Activated T-helper 2 cell treated with anti-CD3 and anti-CD28 coated beads, Interferon-gamma antibody, Interleukin-2, Interleukin-4, amounts not matched to agents 10 μg/mL and 5 μg/mL and 100 μg/mL, durations not matched to agents 14 hours and 24 hours and 36 hours (primary cell): Measurements from ENCODE around the gene EDA. TPM values are rescaled to one million over a fixed set of nuclear protein-coding genes. Genes with fewer than 3 reads are reported as not detected.

ENCODE experiments used
- DNase-seq: peaks from one replicate; pipeline ENCODE4 v3.0.0; 2021; ENCODE audit warnings: low spot score
- H3K27ac Mint-ChIP-seq: one replicate; pipeline ENCODE4 v1.8.0; 2021; ENCODE audit warnings: mixed read lengths
- H3K27me3 Mint-ChIP-seq: one replicate; pipeline ENCODE4 v1.8.0; 2021; ENCODE audit warnings: low read depth, mixed read lengths
- H3K36me3 Mint-ChIP-seq: one replicate; pipeline ENCODE4 v1.8.0; 2021; ENCODE audit warnings: low read depth, mixed read lengths
- H3K4me1 Mint-ChIP-seq: one replicate; pipeline ENCODE4 v1.8.0; 2021; ENCODE audit warnings: low read depth, mixed read lengths
- H3K4me3 Mint-ChIP-seq: one replicate; pipeline ENCODE4 v1.8.0; 2021; ENCODE audit warnings: low read depth, mild to moderate bottlenecking, moderate library complexity, mixed read lengths
- H3K9me3 Mint-ChIP-seq: one replicate; pipeline ENCODE4 v1.8.0; 2021; ENCODE audit warnings: mixed read lengths
- intact Hi-C: fragments of 100-400 bp; cut with micrococcal nuclease; formaldehyde crosslinking; loops from one replicate; pipeline ENCODE4 v1.15.1; 2023
- total RNA-seq: library from RNA; stranded (reverse); gene quantifications from 2 replicates; pipeline ENCODE4 v1.2.3, GENCODE V29; 2022

EDA gene
- total RNA-seq, 1 donor from 2014 or later = 0.57 TPM

- Mint-ChIP-seq H3K9me3 (no peaks in the 10 kb centered on the region), H3K36me3 (no peaks in the 10 kb centered on the region), H3K4me3 (no peak overlapping the region), H3K4me1 (no peaks in the 10 kb centered on the region), H3K27me3 (peaks cover 1% of the 10 kb centered on the region), H3K27ac (no peak overlapping the region)
- intact Hi-C loops = no loop called here
- no peak for DNase-seq
These were observed 464.0 kb downstream of the EDA start for GRCh38 chrX:70079870-70080269.

DNA sequence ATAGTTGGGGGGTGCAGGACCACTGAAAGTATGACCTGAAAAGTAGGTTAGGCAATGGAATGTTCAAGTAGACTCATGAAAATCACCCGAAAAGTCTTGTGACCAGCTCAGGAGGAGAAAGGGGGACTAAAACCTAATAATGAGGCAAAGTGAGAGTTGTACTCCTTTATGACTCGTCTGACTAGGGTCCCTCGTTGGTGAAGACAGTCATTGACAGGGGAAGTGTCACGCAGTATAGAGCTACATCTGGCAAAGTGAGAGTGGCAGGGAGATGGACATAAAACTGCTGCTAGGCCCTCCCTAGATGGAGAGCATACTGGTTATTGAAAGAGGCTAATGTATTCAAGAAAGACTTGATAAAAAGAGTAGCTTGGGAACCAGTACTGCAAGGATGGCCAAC is 466.8 kb downstream of the EDA start:
- H3K27ac Mint-ChIP-seq = no peak overlapping the region

DNA sequence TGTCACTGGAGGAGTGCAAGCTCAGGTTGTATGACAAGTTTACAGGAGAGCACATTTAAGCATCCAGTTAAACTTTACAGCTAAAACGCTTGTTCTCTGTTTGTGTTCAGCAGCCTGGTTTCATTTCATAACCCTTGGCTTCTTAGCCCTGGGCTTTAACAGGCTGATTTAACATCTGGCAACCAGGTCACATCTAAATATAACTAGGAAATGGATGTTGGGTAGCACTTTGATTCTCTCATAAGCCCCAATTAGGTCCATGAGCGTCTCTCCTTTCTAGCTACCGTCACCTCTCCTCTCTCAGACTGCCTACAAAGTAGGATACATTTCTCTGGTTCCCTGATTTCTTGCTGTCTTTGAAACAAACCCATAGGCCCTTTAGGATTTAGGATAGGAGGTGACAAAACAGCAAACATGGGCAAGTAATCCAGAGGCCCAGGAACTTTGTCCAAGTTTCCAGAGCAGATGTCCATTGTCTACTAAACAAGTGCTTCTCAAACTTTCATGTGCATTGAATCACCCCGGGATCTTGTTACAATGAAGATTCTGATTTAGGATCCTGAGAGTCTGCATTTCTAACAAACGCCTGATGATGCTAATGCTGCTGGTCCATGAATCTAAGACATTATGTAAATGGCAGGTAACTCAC is 468.8 kb downstream of the EDA start:
- Mint-ChIP-seq H3K27ac (no peak overlapping the region), H3K27me3 (no peaks in the 10 kb centered on the region), H3K36me3 (no peaks in the 10 kb centered on the region), H3K4me3 (no peak overlapping the region), H3K9me3 (no peaks in the 10 kb centered on the region), H3K4me1 (no peaks in the 10 kb centered on the region)
- intact Hi-C loops = no loop called here
- no peak for DNase-seq

More for the DNA sequence above, 466.8 kb downstream of the EDA start:
- Mint-ChIP-seq H3K27me3 (peaks cover 1% of the 10 kb centered on the region), H3K4me3 (no peak overlapping the region), H3K9me3 (no peaks in the 10 kb centered on the region), H3K4me1 (no peaks in the 10 kb centered on the region), H3K36me3 (no peaks in the 10 kb centered on the region)
- DNase-seq = no peak
- intact Hi-C loops = no loop called here

- H3K27ac Mint-ChIP-seq = no peak overlapping the region
- intact Hi-C loops = no loop called here
- H3K36me3 Mint-ChIP-seq = no peaks in the 10 kb centered on the region
- H3K9me3 Mint-ChIP-seq = no peaks in the 10 kb centered on the region
- no peaks in the 10 kb centered on the region for H3K27me3 Mint-ChIP-seq
- no peak for DNase-seq
- H3K4me1 Mint-ChIP-seq = no peaks in the 10 kb centered on the region
- H3K4me3 Mint-ChIP-seq = no peak overlapping the region
These were observed 472.1 kb downstream of the EDA start for GRCh38 chrX:70087857-70088630.

DNA sequence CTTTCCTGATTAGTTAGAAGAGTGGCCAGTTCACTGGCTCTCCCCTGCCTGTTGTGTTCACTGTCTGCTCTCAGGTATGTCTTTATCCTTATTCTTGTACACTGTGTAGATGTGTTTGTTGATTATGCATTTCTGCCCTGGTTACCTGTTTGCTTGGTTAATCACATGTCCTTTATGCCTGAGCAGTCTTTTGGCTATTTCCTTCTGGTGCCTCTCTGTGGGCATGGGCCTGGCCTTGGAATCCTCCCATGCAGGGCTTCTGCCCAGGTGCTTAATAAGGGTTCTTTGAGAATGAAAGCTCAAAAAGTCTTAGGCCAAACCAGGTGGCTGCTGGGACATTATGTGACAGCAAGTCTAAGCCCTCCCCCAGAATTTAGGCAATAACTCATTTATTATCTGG is 472.8 kb downstream of the EDA start:
- no peak for DNase-seq
- Mint-ChIP-seq H3K9me3 (no peaks in the 10 kb centered on the region), H3K4me1 (no peaks in the 10 kb centered on the region), H3K27ac (no peak overlapping the region), H3K27me3 (no peaks in the 10 kb centered on the region), H3K36me3 (no peaks in the 10 kb centered on the region), H3K4me3 (no peak overlapping the region)
- intact Hi-C loops = no loop called here

Other genes with a start within 250 kb of the EDA start
- 0.25 and 0.37 TPM in 2 replicates for gene NALF2, start 111.8 kb upstream of the EDA start, total RNA-seq